GM08714 (cell line): ENCODE measurements around the gene LRRC58.
"Not testable (repeated sequence)": the region's sequence is repeated elsewhere in the genome, so short reads cannot be mapped to it uniquely, and the experiment has no call there.

Experiments used
- H3K4me3 ChIP-seq: fragments of 200-500 bp; sonication (Bioruptor generic); 2 replicates; pipeline ENCODE4 v1.5.1; 2014; ENCODE audit warnings: mild to moderate bottlenecking, low read length, inconsistent platforms
- ZNF274 ChIP-seq: IDR thresholded peaks from 2 replicates; pipeline ENCODE4 v1.6.1; 2012; ENCODE audit warnings: mild to moderate bottlenecking, low read depth, low read length

LRRC58 gene

DNA sequence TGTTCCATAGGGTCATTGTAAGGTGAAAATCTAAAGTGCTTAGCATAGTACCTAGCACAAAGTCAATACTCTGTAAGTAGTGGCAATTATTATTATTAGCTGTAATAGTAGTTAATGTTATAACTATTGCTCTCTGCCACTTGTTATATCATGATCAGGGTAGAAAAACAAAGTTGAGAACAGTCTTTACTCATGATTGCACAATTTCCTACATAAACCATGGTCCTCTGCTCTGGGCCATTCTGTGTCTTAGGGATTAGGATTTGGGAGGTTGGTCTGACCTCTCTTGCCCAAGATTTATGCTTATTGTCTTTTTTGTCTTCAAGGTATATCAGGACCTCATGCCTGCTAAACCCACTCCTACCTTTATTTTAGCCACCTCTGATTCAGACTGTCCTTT, 4.3 kb upstream of the LRRC58 start:
- no peak for TF ChIP-seq ZNF274
- no peak overlapping the region for H3K4me3 ChIP-seq

DNA sequence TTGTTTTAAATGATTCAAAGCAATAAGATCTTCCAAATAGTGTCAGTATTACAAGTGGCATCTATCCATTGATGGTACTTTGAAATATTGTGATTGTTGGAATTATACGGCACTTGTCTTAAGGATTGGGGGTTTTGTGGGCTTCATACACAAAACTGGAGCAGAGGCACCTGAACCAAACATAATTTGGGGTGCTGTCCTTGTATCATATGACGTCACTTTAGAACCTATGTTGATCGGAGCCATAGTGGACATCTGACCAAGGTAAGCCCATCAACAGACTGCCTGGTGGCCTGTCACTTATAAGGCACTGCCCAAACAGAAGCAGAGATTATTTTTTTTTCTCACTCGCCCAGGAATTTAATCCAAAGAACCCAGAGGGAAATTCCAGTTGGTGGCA, 2.9 kb upstream of the LRRC58 start:
- no peak for TF ChIP-seq ZNF274
- H3K4me3 ChIP-seq, result no peak overlapping the region

DNA sequence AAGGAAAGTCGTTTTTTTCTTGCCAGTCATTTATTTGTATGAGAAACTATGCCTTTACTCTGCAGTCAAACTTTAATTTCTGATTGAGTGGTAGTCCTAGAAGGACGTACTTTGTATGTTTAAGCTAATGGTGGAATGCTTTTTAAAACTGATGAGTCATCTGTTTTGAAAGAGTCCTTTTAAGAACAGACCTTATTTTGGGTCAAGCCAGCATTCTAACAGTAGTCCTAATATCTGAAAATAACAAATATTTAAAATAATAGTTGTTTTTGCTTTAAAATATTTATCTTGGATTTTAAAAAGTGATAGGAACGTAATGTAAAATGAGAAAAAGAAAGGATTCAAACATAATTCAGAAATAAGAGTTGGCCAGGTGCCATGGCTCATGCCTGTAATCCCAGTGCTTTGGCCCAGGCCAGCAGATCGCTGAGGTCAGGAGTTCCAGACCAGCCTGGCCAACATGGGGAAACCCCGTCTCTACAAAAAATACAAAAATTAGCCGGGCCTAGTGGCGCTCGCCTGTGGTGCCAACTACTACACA, 1.3 kb upstream of the LRRC58 start:
- H3K4me3 ChIP-seq, result no peak overlapping the region; the same call in 1 of the 2 replicates
- no peak for TF ChIP-seq ZNF274

DNA sequence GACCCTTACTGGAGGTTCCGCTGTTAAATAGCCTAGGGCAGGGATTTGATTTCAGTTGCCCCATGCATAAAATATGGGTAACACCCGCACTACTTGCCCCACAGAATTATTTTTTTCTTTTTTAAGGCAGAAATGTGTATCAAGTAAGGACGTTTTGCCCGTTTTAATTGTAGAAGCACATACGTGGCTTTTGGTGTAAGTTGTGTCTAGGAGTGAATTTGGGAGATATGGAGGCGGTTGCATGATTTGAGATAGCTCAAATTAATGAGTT, 636 bp upstream of the LRRC58 start:
- peak overlapping the region; percentile 88 for H3K4me3 ChIP-seq
- no peak for TF ChIP-seq ZNF274

DNA sequence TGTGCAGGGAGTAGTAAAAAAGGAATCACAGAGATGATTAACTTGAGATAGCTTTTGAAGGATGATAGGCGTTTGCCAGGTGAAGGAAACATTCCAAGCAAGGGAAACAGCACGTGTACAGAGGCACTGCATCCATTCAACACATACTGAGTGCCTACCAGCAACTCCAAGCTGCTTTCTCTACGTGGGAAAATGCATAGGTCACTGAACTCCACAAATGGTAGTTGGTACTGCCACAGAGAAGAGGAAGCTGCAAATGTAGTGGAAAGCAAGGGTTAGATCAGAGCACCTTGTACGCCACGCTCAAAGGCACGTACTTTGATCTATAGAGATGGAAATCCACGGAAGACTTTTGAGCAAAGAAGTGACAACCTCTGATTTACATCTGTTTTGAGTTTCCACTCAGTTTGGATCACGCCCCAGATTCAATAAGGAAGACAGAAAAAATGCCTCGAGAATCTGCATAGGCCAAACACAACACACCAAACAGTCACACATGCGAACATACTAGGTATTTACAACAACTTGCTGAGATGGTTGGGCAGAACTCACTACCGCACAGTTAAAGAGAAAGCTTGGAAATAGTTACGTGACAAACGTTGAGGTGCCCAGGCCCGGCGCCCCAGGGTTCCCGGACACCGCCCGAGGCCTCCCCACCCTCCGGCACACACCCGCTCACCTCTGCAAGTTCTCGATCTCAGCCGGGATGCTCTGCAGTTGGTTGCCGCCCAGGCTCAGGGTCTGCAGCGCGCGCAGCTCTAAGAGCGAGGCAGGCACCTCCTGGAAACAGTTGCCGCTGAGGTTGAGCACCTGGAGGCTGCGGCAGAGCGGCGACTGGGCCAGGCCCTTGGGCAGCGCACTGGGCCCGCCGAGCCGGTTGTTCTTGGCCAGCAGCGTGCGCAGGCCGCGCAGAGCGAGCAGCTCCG, 826 bp downstream of the LRRC58 start:
- H3K4me3 ChIP-seq, result peak overlapping the region; percentile 88
- TF ChIP-seq ZNF274, result no peak

DNA sequence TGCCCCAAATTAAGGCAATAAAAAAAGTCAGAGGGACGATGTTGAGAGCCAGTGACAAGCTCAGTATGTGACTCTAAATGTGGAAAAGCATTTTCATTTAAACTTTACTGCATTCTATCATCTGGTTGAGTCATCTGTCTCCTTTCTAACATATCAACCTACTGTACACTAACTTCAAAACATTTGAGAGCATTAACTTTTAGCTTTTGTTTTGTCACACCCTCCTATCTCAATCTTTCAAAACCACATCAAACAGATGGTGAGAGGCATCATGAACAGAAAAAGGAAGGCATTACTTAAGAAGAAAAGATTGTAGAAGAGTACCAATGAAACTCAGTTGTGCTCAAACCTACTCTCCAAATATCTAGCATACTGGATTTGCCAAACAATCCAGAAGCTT, 4.8 kb downstream of the LRRC58 start:
- TF ChIP-seq ZNF274, result no peak
- no peak overlapping the region for H3K4me3 ChIP-seq

DNA sequence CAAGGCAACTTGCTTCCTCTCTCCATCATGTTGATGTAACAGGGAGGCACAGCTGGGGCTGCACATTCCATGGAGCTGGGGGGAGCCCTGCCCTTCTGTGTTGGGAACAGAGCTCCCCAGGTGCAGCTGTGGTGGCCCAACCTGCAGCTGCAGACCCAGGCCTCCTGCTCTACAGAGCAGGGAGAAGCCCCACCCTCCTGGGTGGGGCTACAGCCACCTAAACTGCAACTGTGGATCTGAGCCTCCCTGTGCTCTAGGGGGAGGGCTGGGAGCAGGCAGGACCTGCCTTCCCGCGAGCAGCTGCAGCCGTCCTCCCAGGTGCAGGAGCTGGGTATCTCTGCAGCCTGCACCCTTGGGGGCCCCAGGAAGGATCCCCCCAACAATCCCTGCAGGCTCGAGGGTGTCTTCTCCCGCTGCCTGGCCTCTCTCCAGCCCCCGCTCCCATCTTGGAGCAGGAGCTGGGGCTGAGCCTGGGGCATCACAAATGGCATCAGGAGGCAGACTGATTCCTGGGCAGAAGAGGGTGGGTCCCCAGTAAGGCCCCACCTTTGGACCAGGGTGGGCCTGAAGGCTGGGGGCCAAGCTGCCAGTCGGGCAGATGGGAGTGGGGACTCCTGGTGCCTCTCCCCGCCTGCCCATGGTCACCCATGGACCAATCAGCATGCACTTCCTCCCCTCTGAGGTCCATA, 7.4 kb downstream of the LRRC58 start:
- no peak for TF ChIP-seq ZNF274
- H3K4me3 ChIP-seq, result no peak overlapping the region

DNA sequence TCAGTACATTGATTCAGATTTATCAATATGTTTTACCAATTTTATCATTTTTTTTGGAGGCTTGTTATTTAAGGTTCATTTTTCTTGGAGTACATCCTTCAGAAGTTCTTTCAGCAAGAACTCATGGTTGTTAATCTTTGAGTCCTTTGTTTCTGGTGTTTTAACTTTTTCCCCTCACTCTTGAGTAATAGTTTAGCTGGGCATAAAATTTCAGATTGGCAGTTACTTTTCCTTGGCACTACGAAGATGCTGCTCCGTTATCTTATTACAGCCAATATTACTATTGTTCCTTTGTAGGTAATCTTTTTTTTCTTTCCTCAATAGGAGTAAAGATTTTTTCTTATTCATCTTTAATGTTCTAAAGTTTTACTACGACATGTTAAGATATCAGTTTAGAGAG, 9.8 kb downstream of the LRRC58 start:
- no peak overlapping the region for H3K4me3 ChIP-seq
- no peak for TF ChIP-seq ZNF274

DNA sequence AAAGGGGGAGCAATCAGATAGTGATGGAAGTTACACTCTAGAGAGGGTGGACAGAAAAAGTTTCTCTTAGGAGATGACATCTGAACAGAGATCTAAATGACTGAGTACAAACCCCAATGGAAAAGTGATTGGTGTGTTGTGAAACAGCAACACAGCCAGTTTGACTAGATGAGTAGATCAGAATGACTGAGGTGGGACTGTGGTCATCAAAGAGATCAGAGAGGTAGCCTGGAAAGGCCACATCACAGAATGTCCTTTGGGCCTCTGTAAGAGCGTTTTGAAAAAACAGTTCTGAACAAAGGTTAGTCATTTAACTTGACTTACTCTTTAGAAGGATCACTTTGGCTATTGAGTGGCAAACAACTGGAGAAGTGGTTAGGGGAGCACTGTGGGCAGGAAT, 10.6 kb downstream of the LRRC58 start:
- H3K4me3 ChIP-seq, result no peak overlapping the region
- no peak for TF ChIP-seq ZNF274

DNA sequence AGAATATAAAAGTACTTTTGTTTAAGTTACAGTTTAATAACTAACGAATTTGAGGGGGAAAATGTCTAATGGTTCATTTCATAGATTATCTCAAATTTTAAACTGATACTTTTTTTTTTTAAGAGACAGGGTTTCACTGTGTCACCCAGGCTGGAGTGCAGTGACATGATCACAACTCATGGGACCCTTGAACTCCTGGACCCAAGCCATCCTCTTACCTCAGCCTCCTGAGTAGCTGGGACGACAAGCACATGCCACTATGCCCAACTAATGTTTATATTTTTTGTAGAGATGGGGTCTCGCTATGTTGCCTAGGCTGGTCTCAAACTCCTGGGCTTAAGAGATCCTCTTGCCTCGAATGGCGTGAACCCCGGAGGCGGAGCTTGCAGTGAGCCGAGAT, 16.5 kb downstream of the LRRC58 start:
- no peak overlapping the region for H3K4me3 ChIP-seq

DNA sequence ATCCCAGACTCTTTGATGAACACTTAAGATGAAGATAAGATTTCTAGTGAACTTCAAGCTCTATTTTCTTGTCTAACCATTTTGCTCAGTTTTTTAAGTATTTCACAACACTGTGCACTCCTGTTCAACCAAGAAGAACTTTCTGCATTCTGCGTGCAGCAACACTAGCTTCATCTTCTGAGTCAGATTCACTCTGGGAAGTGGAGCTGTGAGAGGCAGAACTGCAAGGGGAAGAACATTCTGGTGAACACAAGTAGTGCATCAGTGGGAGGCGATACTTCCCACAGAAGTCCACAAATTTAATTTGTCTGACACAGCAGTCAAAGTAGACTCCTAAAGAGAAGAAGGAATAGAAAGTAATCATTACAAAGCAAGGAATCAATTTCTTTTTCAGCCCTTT, 18.1 kb downstream of the LRRC58 start:
- no peak for TF ChIP-seq ZNF274

More for the DNA sequence above, 16.5 kb downstream of the LRRC58 start:
- TF ChIP-seq ZNF274, result no peak

DNA sequence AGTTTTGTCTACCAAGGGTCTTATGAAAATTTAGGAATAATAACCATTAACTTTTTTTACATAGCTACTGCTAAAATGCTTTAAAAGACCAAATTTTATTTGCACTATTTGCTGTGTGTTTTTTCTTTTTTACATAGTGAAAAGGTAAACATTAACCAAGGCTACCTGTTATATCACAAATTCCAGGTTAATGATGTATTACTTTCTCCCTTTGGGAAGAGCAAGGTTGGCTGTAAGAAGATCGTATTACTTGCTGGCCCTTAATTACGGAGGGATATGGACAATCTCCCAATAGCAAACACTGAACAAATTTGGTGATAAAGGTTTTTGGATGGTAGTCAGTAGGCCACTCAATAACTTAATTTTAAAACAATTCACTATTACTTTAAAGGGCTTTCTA, 22.4 kb downstream of the LRRC58 start:
- TF ChIP-seq ZNF274, result no peak
- H3K4me3 ChIP-seq, result no peak overlapping the region

More for the DNA sequence above, 18.1 kb downstream of the LRRC58 start:
- no peak overlapping the region for H3K4me3 ChIP-seq

DNA sequence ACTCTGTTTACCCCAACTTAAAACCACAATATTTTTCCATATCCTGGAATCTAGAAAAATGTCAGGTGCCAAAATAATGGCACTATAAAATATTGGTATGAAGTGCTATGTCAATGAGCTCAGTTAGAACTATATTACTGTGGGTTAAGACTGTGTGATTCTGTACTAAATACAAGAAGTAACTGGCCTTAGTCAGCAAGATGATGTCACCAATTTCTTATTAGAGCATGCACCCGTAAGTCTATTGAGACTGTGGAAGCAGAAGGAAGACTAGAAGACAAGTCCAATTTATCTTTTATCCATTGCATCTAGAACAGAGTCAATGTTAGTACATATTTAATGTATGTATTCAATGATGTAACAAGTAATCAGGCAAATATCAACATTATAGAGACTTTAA, 25.0 kb downstream of the LRRC58 start:
- TF ChIP-seq ZNF274, result no peak

DNA sequence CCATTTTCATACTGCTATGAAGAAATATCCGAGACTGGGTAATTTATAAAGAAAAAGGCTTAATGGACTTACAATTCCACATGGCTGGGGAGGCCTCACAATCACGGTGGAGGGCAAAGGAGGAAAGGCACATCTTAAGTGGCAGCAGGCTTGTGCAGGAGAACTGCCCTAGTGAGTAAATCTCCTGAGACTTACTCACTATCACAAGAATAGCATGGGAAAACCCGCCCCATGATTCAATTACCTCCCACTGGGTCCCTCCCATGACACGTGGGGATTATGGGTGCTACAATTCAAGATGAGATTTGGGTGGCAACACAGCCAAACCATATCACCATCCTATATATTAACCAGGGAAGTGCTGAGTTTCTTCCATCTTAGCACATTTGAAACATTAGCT, 25.4 kb downstream of the LRRC58 start:
- not testable (repeated sequence) for H3K4me3 ChIP-seq

More for the DNA sequence above, 25.0 kb downstream of the LRRC58 start:
- H3K4me3 ChIP-seq, result no peak overlapping the region
